Suppressor macrophage treated with lipopolysaccharide for 1 hour (primary cell): ENCODE data around the gene MX1.

Experiments
- DNase-seq, 3 donors: peaks; one replicate each; pipeline ENCODE4 v3.0.0-alpha.2; 2020 to 2022

MX1 gene

GRCh38 chr21:41494242-41494641 lies 68.2 kb downstream of the MX1 start:
- no peak for DNase-seq

GRCh38 chr21:41497008-41497407 lies 71.0 kb downstream of the MX1 start:
- DNase-seq: no peak

- no peak for DNase-seq
Measured at GRCh38 chr21:41497788-41498187, 71.7 kb downstream of the MX1 start.

GRCh38 chr21:41499920-41500319 lies 73.9 kb downstream of the MX1 start:
- DNase-seq: no peak

GRCh38 chr21:41500363-41500762 lies 74.3 kb downstream of the MX1 start:
- no peak for DNase-seq

GRCh38 chr21:41500931-41501381 lies 74.9 kb downstream of the MX1 start:
- no peak for DNase-seq

GRCh38 chr21:41501919-41502318 lies 75.9 kb downstream of the MX1 start:
- DNase-seq: no peak

- no peak for DNase-seq
Measured at GRCh38 chr21:41503331-41503730, 77.3 kb downstream of the MX1 start.

GRCh38 chr21:41504030-41504429 lies 78.0 kb downstream of the MX1 start:
- no peak for DNase-seq

GRCh38 chr21:41506005-41506594 lies 80.1 kb downstream of the MX1 start:
- DNase-seq: no peak

- no peak for DNase-seq
Measured at GRCh38 chr21:41506611-41507520, 80.8 kb downstream of the MX1 start.

GRCh38 chr21:41507521-41508414 lies 81.7 kb downstream of the MX1 start, which contains the start of gene TMPRSS2:
Gene TMPRSS2 (minus strand): TSS chr21:41508158. CDS start chr21:41498133, 10,025 bp downstream.
- no peak for DNase-seq

GRCh38 chr21:41508415-41509144 lies 82.5 kb downstream of the MX1 start:
- no peak for DNase-seq
